Keratinocyte (primary cell): Measurements from ENCODE around the gene C17orf114. TPM values are rescaled to one million over a fixed set of nuclear protein-coding genes. Genes with fewer than 3 reads are reported as not detected.

Experiments
- DNase-seq: peaks from one replicate; pipeline ENCODE4 v3.0.0-alpha.2; 2011; ENCODE audit warnings: low read depth, missing footprints, low spot score
- FAIRE-seq: peaks from 2 replicates; lab custom pipeline; 2011; peaks lifted over from hg19 to GRCh38; lab: Jason Lieb, UNC
- H2AFZ ChIP-seq: 2 replicates; pipeline ENCODE4 v1.6.0; 2012; ENCODE audit warnings: low read length, control low read depth, inconsistent platforms; ENCODE audit not compliant: control insufficient read depth
- H3K27ac ChIP-seq: 2 replicates; pipeline ENCODE4 v1.5.1; 2011; ENCODE audit warnings: low read length; ENCODE audit not compliant: control insufficient read depth, insufficient read depth
- H3K27me3 ChIP-seq: 3 replicates; pipeline ENCODE4 v1.6.0; 2011; ENCODE audit warnings: low read length; ENCODE audit not compliant: control insufficient read depth, insufficient read depth; ENCODE audit errors: extremely low read depth
- H3K36me3 ChIP-seq, 2 experiments: 2 replicates in 1 of 2; 3 replicates in 1 of 2; pipeline ENCODE4 v1.5.1; 2011; ENCODE audit warnings: low read length in 2 of 2, mild to moderate bottlenecking in 1 of 2; ENCODE audit not compliant: control insufficient read depth in 2 of 2, insufficient read depth in 2 of 2; ENCODE audit errors: extremely low read depth in 1 of 2
- H3K4me1 ChIP-seq: 3 replicates; pipeline ENCODE4 v1.5.1; 2011; ENCODE audit warnings: low read length; ENCODE audit not compliant: control insufficient read depth, insufficient read depth; ENCODE audit errors: extremely low read depth
- H3K4me2 ChIP-seq: 3 replicates; pipeline ENCODE4 v1.6.0; 2011; ENCODE audit warnings: low read depth, low read length; ENCODE audit not compliant: control insufficient read depth, insufficient read depth; ENCODE audit errors: extremely low read depth
- H3K4me3 ChIP-seq, 3 experiments: fragments of 200-600 bp in 1 of 3; sonication (generic) in 1 of 3; 2 replicates in 2 of 3; 3 replicates in 1 of 3; pipeline ENCODE4 v1.5.1; 2011 to 2016; ENCODE audit warnings: low read length in 3 of 3, mild to moderate bottlenecking in 3 of 3, control low read depth in 2 of 3, inconsistent platforms in 1 of 3, low read depth in 1 of 3, mixed read lengths in 1 of 3, mixed run types in 1 of 3, moderate library complexity in 1 of 3; ENCODE audit not compliant: control insufficient read depth in 2 of 3, insufficient read depth in 2 of 3; ENCODE audit errors: extremely low read depth in 1 of 3
- H3K79me2 ChIP-seq: 2 replicates; pipeline ENCODE4 v1.6.0; 2012; ENCODE audit warnings: low read length; ENCODE audit not compliant: control insufficient read depth, insufficient read depth
- H3K9ac ChIP-seq: 3 replicates; pipeline ENCODE4 v1.6.0; 2011; ENCODE audit warnings: low read length; ENCODE audit not compliant: control insufficient read depth, insufficient read depth; ENCODE audit errors: extremely low read depth
- H3K9me1 ChIP-seq: 3 replicates; pipeline ENCODE4 v1.6.0; 2011; ENCODE audit warnings: low read length; ENCODE audit not compliant: control insufficient read depth, insufficient read depth; ENCODE audit errors: extremely low read depth
- H3K9me3 ChIP-seq: 2 replicates; pipeline ENCODE4 v1.5.1; 2012; ENCODE audit warnings: low read depth, low read length; ENCODE audit not compliant: control insufficient read depth
- H4K20me1 ChIP-seq: 3 replicates; pipeline ENCODE4 v1.6.0; 2011; ENCODE audit warnings: low read length; ENCODE audit not compliant: control insufficient read depth, insufficient read depth; ENCODE audit errors: extremely low read depth
- EZH2 ChIP-seq: IDR thresholded peaks from one replicate; pipeline ENCODE4 v1.6.1; 2012; ENCODE audit warnings: inconsistent platforms, mild to moderate bottlenecking, low read length, moderate library complexity
- dilution Hi-C: fragments of 300-500 bp; cut with MboI; formaldehyde crosslinking; loops from one replicate; pipeline ENCODE4 v1.7.0; 2020; ENCODE audit warnings: low sequenced_read_pairs; ENCODE audit not compliant: extremely low pct_ligation_motif_present
- polyA plus RNA-seq, 5 experiments: library from polyadenylated mRNA; depleted of rRNA in 3 of 5; stranded (reverse) in 3 of 5; stranded (forward) in 1 of 5; unstranded in 1 of 5; fragments of >200 nt; gene quantifications; 1 replicate in 1 of 5; 2 replicates in 3 of 5; 3 replicates in 1 of 5; pipeline versions ENCODE4 v1.2.1 to v1.2.3, GENCODE V29; 2011 to 2012; ENCODE audit warnings: missing spikeins in 2 of 5, low read depth in 1 of 5, low replicate concordance in 1 of 5
- TF ChIP-seq, protein P1 (sequence below), 3 experiments: IDR thresholded peaks in 1 of 3; conservative IDR thresholded peaks in 1 of 3; optimal IDR thresholded peaks in 1 of 3; 2 replicates in 2 of 3; 3 replicates in 1 of 3; pipeline versions ENCODE3 to v1.5.1; 2011; ENCODE audit warnings: low read length in 3 of 3, mild to moderate bottlenecking in 3 of 3, moderate library complexity in 2 of 3, control low read depth in 1 of 3, inconsistent platforms in 1 of 3; ENCODE audit not compliant: insufficient read depth in 2 of 3; ENCODE audit errors: extremely low read depth in 1 of 3

C17orf114 gene

DNA sequence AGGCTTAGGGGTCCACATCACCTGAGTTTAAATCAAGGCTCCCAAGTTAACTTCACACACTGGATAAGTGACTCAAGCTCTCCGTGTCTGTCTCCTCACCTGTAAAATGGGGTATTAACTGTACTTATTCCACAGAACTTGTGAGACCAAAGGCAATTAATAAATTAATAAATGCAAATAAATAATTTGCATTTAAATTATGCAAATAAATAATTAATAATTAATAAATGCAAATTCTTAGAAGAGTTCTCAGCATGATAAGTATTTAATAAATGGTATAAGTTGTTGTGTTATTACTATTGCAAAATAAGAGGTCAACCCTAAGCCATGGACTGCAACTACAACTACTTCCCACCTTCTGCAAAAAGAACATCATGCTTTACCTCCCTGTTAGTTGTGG, 48.7 kb downstream of the C17orf114 start:
- Histone ChIP-seq H2AFZ (no peak overlapping the region), H3K9me1 (no peaks in the 10 kb centered on the region), H3K9ac (no peak overlapping the region), H3K27me3 (peaks cover 2% of the 10 kb centered on the region), H3K36me3 (no peaks in the 10 kb centered on the region), H4K20me1 (no peaks in the 10 kb centered on the region), H3K27ac (no peak overlapping the region), H3K9me3 (no peaks in the 10 kb centered on the region), H3K4me1 (no peaks in the 10 kb centered on the region), H3K4me3 (no peak overlapping the region), H3K4me2 (no peak overlapping the region), H3K79me2 (no peaks in the 10 kb centered on the region)
- no peak for TF ChIP-seq EZH2
- TF ChIP-seq, protein P1, sequence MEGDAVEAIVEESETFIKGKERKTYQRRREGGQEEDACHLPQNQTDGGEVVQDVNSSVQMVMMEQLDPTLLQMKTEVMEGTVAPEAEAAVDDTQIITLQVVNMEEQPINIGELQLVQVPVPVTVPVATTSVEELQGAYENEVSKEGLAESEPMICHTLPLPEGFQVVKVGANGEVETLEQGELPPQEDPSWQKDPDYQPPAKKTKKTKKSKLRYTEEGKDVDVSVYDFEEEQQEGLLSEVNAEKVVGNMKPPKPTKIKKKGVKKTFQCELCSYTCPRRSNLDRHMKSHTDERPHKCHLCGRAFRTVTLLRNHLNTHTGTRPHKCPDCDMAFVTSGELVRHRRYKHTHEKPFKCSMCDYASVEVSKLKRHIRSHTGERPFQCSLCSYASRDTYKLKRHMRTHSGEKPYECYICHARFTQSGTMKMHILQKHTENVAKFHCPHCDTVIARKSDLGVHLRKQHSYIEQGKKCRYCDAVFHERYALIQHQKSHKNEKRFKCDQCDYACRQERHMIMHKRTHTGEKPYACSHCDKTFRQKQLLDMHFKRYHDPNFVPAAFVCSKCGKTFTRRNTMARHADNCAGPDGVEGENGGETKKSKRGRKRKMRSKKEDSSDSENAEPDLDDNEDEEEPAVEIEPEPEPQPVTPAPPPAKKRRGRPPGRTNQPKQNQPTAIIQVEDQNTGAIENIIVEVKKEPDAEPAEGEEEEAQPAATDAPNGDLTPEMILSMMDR (optimal IDR thresholded peaks at IDR 0.05 in 1 of 3, IDR thresholded peaks at IDR 0.05 in 1 of 3, conservative IDR thresholded peaks at IDR 0.05 in 1 of 3; ENCODE audit: extremely low read depth in 1 of 3, insufficient read depth in 2 of 3, low read length in 3 of 3), result no peak
- FAIRE-seq (no peak), DNase-seq (no peak)
- dilution Hi-C loops, result no loop called here

- H3K27me3 ChIP-seq, result peaks cover 2% of the 10 kb centered on the region
- no peaks in the 10 kb centered on the region for H3K4me1 ChIP-seq
- no peaks in the 10 kb centered on the region for H3K9me3 ChIP-seq
- no peak overlapping the region for H2AFZ ChIP-seq
- DNase-seq, result no peak
- FAIRE-seq, result no peak
- no peaks in the 10 kb centered on the region for H4K20me1 ChIP-seq
- H3K9me1 ChIP-seq, result no peaks in the 10 kb centered on the region
- no peak overlapping the region for H3K4me3 ChIP-seq
- dilution Hi-C loops, result no loop called here
- H3K27ac ChIP-seq, result no peak overlapping the region
- no peaks in the 10 kb centered on the region for H3K79me2 ChIP-seq
- TF ChIP-seq, protein P1 (optimal IDR thresholded peaks at IDR 0.05 in 1 of 3, IDR thresholded peaks at IDR 0.05 in 1 of 3, conservative IDR thresholded peaks at IDR 0.05 in 1 of 3; ENCODE audit: extremely low read depth in 1 of 3, insufficient read depth in 2 of 3, low read length in 3 of 3), result no peak
- TF ChIP-seq EZH2, result no peak
- H3K4me2 ChIP-seq, result no peak overlapping the region
- no peaks in the 10 kb centered on the region for H3K36me3 ChIP-seq
- H3K9ac ChIP-seq, result no peak overlapping the region
These were observed 50.2 kb downstream of the C17orf114 start for GRCh38 chr17:4751932-4752331.

Other genes with a start within 250 kb of the C17orf114 start
- 20.0 to 39.8 TPM (median 20.5 TPM) in 3 replicates for gene MYBBP1A, start 246.9 kb downstream of the C17orf114 start, polyA plus RNA-seq
- 0.69 to 1.4 TPM (median 0.93 TPM) in 3 replicates for gene GGT6, start 241.8 kb downstream of the C17orf114 start, polyA plus RNA-seq
- gene SMTNL2, start 217.8 kb downstream of the C17orf114 start, polyA plus RNA-seq, result not detected in 3 replicates
- gene ALOX15, start 160.7 kb downstream of the C17orf114 start, polyA plus RNA-seq, result 0.02 to 0.04 TPM (median 0.04 TPM) in 3 replicates
- gene PELP1, start 98.2 kb downstream of the C17orf114 start, polyA plus RNA-seq, result 5.7 to 19.7 TPM (median 8.9 TPM) in 3 replicates
- 7.5 to 12.8 TPM (median 11.5 TPM) in 3 replicates for gene ARRB2, start 91.7 kb downstream of the C17orf114 start, polyA plus RNA-seq
- gene MED11, start 70.9 kb downstream of the C17orf114 start, polyA plus RNA-seq, result 36.9 to 41.5 TPM (median 39.6 TPM) in 3 replicates
- 0.14 to 0.31 TPM (median 0.25 TPM) in 3 replicates for gene ZMYND15, start 62.5 kb downstream of the C17orf114 start, polyA plus RNA-seq
- 12.8 to 15.8 TPM (median 15.7 TPM) in 3 replicates for gene CXCL16, start 62.4 kb downstream of the C17orf114 start, polyA plus RNA-seq
- not detected in 3 replicates for gene TM4SF5, start 30.4 kb downstream of the C17orf114 start, polyA plus RNA-seq
- gene VMO1, start 16.0 kb downstream of the C17orf114 start, polyA plus RNA-seq, result 0.14 to 0.42 TPM in 2 of 3 replicates, not detected in the other
- gene GLTPD2, start 13.4 kb downstream of the C17orf114 start, polyA plus RNA-seq, result not detected in 3 replicates
- 191 to 245 TPM (median 225 TPM) in 3 replicates for gene PSMB6, start 6.2 kb downstream of the C17orf114 start, polyA plus RNA-seq
- gene PLD2, start 4.8 kb upstream of the C17orf114 start, polyA plus RNA-seq, result 27.9 to 48.6 TPM (median 33.3 TPM) in 3 replicates
- 82.8 to 101 TPM (median 93.7 TPM) in 3 replicates for gene MINK1, start 31.0 kb upstream of the C17orf114 start, polyA plus RNA-seq
- gene C17orf107, start 97.2 kb upstream of the C17orf114 start, polyA plus RNA-seq, result 0.31 to 0.68 TPM (median 0.33 TPM) in 3 replicates
- 0.02 to 0.04 TPM in 2 of 3 replicates, not detected in the other for gene CHRNE, start 100.8 kb upstream of the C17orf114 start, polyA plus RNA-seq
- not detected in 3 replicates for gene GP1BA, start 129.9 kb upstream of the C17orf114 start, polyA plus RNA-seq
- gene SLC25A11, start 137.7 kb upstream of the C17orf114 start, polyA plus RNA-seq, result 28.3 to 43.6 TPM (median 33.8 TPM) in 3 replicates
- gene RNF167, start 137.9 kb upstream of the C17orf114 start, polyA plus RNA-seq, result 101 to 129 TPM (median 118 TPM) in 3 replicates
- gene PFN1, start 146.2 kb upstream of the C17orf114 start, polyA plus RNA-seq, result 1,029 to 1,579 TPM (median 1,435 TPM) in 3 replicates
- 1.8 to 3.1 TPM (median 2.4 TPM) in 3 replicates for gene ENO3, start 148.8 kb upstream of the C17orf114 start, polyA plus RNA-seq
- gene SPAG7, start 165.5 kb upstream of the C17orf114 start, polyA plus RNA-seq, result 65.6 to 73.7 TPM (median 65.7 TPM) in 3 replicates
- 8.5 to 14.3 TPM (median 10.4 TPM) in 3 replicates for gene CAMTA2, start 185.3 kb upstream of the C17orf114 start, polyA plus RNA-seq
- 0.21 to 0.39 TPM (median 0.26 TPM) in 3 replicates for gene INCA1, start 195.2 kb upstream of the C17orf114 start, polyA plus RNA-seq
- 85.3 to 93.7 TPM (median 91.1 TPM) in 3 replicates for gene KIF1C, start 195.6 kb upstream of the C17orf114 start, polyA plus RNA-seq
- gene SLC52A1, start 233.1 kb upstream of the C17orf114 start, polyA plus RNA-seq, result 0.16 to 0.21 TPM (median 0.21 TPM) in 3 replicates